A673 (cell line): Measurements from ENCODE around the gene COL2A1. TPM values are rescaled to one million over a fixed set of nuclear protein-coding genes. Genes with fewer than 3 reads are reported as not detected.
"Not testable (repeated sequence)": the region's sequence is repeated elsewhere in the genome, so short reads cannot be mapped to it uniquely, and the experiment has no call there.

Experiments
- BruUV-seq: library from RNA; stranded (reverse); fragments of 400-500 nt; replicated peaks from 2 replicates; lab custom pipeline; 2021; lab: Mats Ljungman, UMichigan
- CTCF ChIA-PET: fragments of 300-600 bp; sonication (Branson Sonifier 250); formaldehyde crosslinking; loops from one replicate; lab custom pipeline; 2022; ENCODE audit warnings: antibody characterized with exemption; lab: Charles Lee
- POLR2A ChIA-PET: fragments of 300-600 bp; sonication (Branson Sonifier 250); formaldehyde crosslinking; loops from one replicate; lab custom pipeline; 2022; ENCODE audit warnings: antibody characterized with exemption; ENCODE audit not compliant: low non-redundant PET; lab: Charles Lee
- DNase-seq: peaks from one replicate; pipeline ENCODE4 v3.0.0-alpha.2; 2015; ENCODE audit warnings: low spot score
- H3K27ac ChIP-seq: fragments of 200-600 bp; sonication (generic); 2 replicates; pipeline ENCODE4 v1.5.1; 2016; ENCODE audit warnings: mixed run types, low read depth, mild to moderate bottlenecking, mixed read lengths, antibody characterized with exemption, low read length; ENCODE audit not compliant: poor library complexity, severe bottlenecking
- H3K27me3 ChIP-seq: fragments of 200-600 bp; sonication (generic); replicated peaks from 2 replicates; pipeline ENCODE4 v1.6.1; 2017; ENCODE audit warnings: mixed run types, low read depth, mild to moderate bottlenecking, mixed read lengths, antibody characterized with exemption, low read length; ENCODE audit not compliant: insufficient read depth, poor library complexity
- H3K36me3 ChIP-seq: fragments of 200-600 bp; sonication (generic); 2 replicates; pipeline ENCODE4 v1.6.1; 2016; ENCODE audit warnings: mixed run types, mild to moderate bottlenecking, mixed read lengths, antibody characterized with exemption, low read length; ENCODE audit not compliant: insufficient read depth, poor library complexity, severe bottlenecking
- H3K4me1 ChIP-seq: fragments of 200-600 bp; sonication (generic); 2 replicates; pipeline ENCODE4 v1.6.1; 2017; ENCODE audit warnings: mixed run types, mild to moderate bottlenecking, mixed read lengths, antibody characterized with exemption, low read length; ENCODE audit not compliant: insufficient read depth, poor library complexity, severe bottlenecking
- H3K4me3 ChIP-seq: fragments of 200-600 bp; sonication (generic); 2 replicates; pipeline ENCODE4 v1.5.1; 2016; ENCODE audit warnings: low read depth, mixed run types, mild to moderate bottlenecking, mixed read lengths, low read length; ENCODE audit not compliant: poor library complexity, severe bottlenecking
- H3K9me3 ChIP-seq: fragments of 200-600 bp; sonication (generic); 2 replicates; pipeline ENCODE4 v1.6.1; 2016; ENCODE audit warnings: mixed run types, low read depth, mild to moderate bottlenecking, mixed read lengths, antibody characterized with exemption, low read length; ENCODE audit not compliant: poor library complexity, severe bottlenecking
- CTCF ChIP-seq: fragments of 300-800, 200-600 bp; sonication (generic); conservative IDR thresholded peaks from 2 replicates; pipeline ENCODE4 v1.5.1; 2017; ENCODE audit warnings: low read depth, mild to moderate bottlenecking, antibody characterized with exemption, low read length, moderate library complexity, mixed read lengths
- EZH2 ChIP-seq: fragments of 200-600 bp; sonication (generic); IDR thresholded peaks from 2 replicates; pipeline ENCODE4 v1.6.1; 2017; ENCODE audit warnings: borderline replicate concordance, low read depth, mild to moderate bottlenecking, mixed read lengths, antibody characterized with exemption, low read length; ENCODE audit not compliant: poor library complexity, severe bottlenecking
- intact Hi-C: fragments of 100-400 bp; cut with micrococcal nuclease; formaldehyde crosslinking; loops from one replicate; pipeline ENCODE4 v1.10.0; 2022; ENCODE audit not compliant: unreplicated experiment
- total RNA-seq: library from RNA; stranded (reverse); gene quantifications from 2 replicates; pipeline ENCODE4 v1.2.3, GENCODE V29; 2021

Gene COL2A1
- total RNA-seq, 1 experiment from 2014 or later, result 1.3 TPM

- Histone ChIP-seq H3K9me3 (no peaks in the 10 kb centered on the region), H3K27me3 (no peaks in the 10 kb centered on the region), H3K4me3 (no peak overlapping the region), H3K36me3 (peaks cover 27% of the 10 kb centered on the region), H3K4me1 (peaks cover 6% of the 10 kb centered on the region), H3K27ac (no peak overlapping the region)
- CTCF ChIA-PET, result no interaction called here
- intact Hi-C loops, result loop anchor here (10.0 kb wide), 1 partner anchor 223 kb away; the partner anchor contains the start of gene CCDC184
- no peak for DNase-seq
- no TSS peak for BruUV-seq
- POLR2A ChIA-PET, result no interaction called here
- TF ChIP-seq CTCF, result no peak
- no peak for TF ChIP-seq EZH2
Measured at GRCh38 chr12:47962198-47962597, 42.1 kb downstream of the COL2A1 start.

- H3K27me3 ChIP-seq, H3K9me3 ChIP-seq, H3K27ac ChIP-seq, H3K36me3 ChIP-seq, intact Hi-C loops, POLR2A ChIA-PET, H3K4me3 ChIP-seq, CTCF ChIA-PET, H3K4me1 ChIP-seq, BruUV-seq, DNase-seq: not testable (repeated sequence)
Measured at GRCh38 chr12:47957671-47958070, 46.6 kb downstream of the COL2A1 start.

GRCh38 chr12:47955059-47955458 lies 49.2 kb downstream of the COL2A1 start:
- intact Hi-C loops, result no loop called here
- Histone ChIP-seq H3K27ac (no peak overlapping the region), H3K4me1 (no peaks in the 10 kb centered on the region), H3K36me3 (no peaks in the 10 kb centered on the region), H3K27me3 (no peaks in the 10 kb centered on the region), H3K9me3 (no peaks in the 10 kb centered on the region), H3K4me3 (no peak overlapping the region)
- no peak for DNase-seq
- POLR2A ChIA-PET, result no interaction called here
- TF ChIP-seq EZH2, result no peak
- TF ChIP-seq CTCF, result no peak
- CTCF ChIA-PET, result no interaction called here
- no TSS peak for BruUV-seq

GRCh38 chr12:47954467-47955045 lies 49.7 kb downstream of the COL2A1 start:
- DNase-seq, result no peak
- Histone ChIP-seq H3K4me1 (no peaks in the 10 kb centered on the region), H3K27ac (no peak overlapping the region), H3K36me3 (no peaks in the 10 kb centered on the region), H3K27me3 (no peaks in the 10 kb centered on the region), H3K9me3 (no peaks in the 10 kb centered on the region), H3K4me3 (no peak overlapping the region)
- ChIA-PET CTCF (no interaction called here), POLR2A (no interaction called here)
- no TSS peak for BruUV-seq
- TF ChIP-seq CTCF (no peak), EZH2 (no peak)
- intact Hi-C loops, result no loop called here
